ENCODE data around the gene IL17D.

IL17D gene

DNA sequence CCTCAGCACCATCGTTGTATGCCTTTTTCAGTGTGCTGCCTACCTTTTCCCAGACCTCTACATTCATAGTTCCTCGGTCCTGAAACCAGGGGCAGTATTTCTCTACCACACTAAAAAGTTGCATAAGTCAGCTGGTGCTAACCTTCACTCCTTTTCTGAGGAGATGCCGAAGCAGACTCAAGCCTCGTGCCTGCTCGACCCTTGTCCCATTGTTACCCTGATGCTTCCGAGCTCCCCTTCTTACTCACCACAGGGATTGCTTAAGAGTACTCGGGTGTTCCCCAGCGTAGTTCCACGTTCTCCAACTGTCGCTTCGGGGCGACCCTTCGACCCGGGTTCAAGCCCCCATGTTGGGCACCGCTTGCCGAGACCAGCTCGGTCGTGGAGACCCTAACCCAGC is 19.0 kb upstream of the IL17D start:
- H3K36me3 ChIP-seq (replicated peaks; ENCODE audit: low read depth, low read length) = no peaks in the 10 kb centered on the region
- no peaks in the 10 kb centered on the region for H3K27me3 ChIP-seq (ENCODE audit: low read depth, low read length)
- no peak overlapping the region for H3K4me2 ChIP-seq (ENCODE audit: low read length)
- H3K4me1 ChIP-seq (ENCODE audit: low read length) = no peaks in the 10 kb centered on the region
- H3K27ac ChIP-seq (ENCODE audit: low read length) = no peak overlapping the region
- no peak overlapping the region for H3K4me3 ChIP-seq (ENCODE audit: low read length)
- H4K20me1 ChIP-seq (ENCODE audit: insufficient read depth, low read length) = no peaks in the 10 kb centered on the region; the same call in 1 of the 2 replicates
- TF ChIP-seq EZH2phosphoT487 (IDR thresholded peaks at IDR 0.05; ENCODE audit: low read depth) = no peak
- TF ChIP-seq, protein P1, sequence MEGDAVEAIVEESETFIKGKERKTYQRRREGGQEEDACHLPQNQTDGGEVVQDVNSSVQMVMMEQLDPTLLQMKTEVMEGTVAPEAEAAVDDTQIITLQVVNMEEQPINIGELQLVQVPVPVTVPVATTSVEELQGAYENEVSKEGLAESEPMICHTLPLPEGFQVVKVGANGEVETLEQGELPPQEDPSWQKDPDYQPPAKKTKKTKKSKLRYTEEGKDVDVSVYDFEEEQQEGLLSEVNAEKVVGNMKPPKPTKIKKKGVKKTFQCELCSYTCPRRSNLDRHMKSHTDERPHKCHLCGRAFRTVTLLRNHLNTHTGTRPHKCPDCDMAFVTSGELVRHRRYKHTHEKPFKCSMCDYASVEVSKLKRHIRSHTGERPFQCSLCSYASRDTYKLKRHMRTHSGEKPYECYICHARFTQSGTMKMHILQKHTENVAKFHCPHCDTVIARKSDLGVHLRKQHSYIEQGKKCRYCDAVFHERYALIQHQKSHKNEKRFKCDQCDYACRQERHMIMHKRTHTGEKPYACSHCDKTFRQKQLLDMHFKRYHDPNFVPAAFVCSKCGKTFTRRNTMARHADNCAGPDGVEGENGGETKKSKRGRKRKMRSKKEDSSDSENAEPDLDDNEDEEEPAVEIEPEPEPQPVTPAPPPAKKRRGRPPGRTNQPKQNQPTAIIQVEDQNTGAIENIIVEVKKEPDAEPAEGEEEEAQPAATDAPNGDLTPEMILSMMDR (IDR thresholded peaks at IDR 0.05; ENCODE audit: low read depth, low read length) = no peak
- no peaks in the 10 kb centered on the region for H3K9me3 ChIP-seq (ENCODE audit: insufficient read depth, low read length)
- H3K79me2 ChIP-seq (ENCODE audit: low read length) = no peaks in the 10 kb centered on the region
- H3K9ac ChIP-seq (ENCODE audit: low read length) = no peak overlapping the region
- no peak overlapping the region for H2AFZ ChIP-seq (ENCODE audit: low read depth, low read length)

DNA sequence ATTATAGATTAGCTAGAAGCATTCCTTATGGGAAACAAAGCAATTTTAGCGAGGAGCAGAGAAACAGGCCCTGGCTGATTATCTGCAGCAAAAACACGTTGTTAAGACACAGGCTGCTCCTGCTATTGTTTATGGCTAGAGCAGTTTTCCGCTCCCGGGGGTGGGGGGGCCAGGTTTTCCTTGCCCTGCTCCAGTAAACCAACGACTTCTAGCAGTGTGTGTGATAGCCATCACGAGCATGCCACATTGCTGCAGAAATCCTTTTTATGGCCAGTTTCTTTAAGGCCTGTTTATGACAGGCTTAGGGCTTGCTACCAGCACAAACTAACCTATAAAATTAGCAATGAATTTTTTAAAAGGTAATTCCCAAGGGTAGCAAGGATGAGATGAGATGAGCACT is 18.4 kb upstream of the IL17D start:
- Histone ChIP-seq H3K36me3 (replicated peaks; ENCODE audit: low read depth, low read length) (no peaks in the 10 kb centered on the region), H3K4me3 (ENCODE audit: low read length) (no peak overlapping the region), H3K9me3 (ENCODE audit: insufficient read depth, low read length) (no peaks in the 10 kb centered on the region), H2AFZ (ENCODE audit: low read depth, low read length) (no peak overlapping the region), H3K4me1 (ENCODE audit: low read length) (no peaks in the 10 kb centered on the region), H3K79me2 (ENCODE audit: low read length) (no peaks in the 10 kb centered on the region), H3K4me2 (ENCODE audit: low read length) (no peak overlapping the region), H3K9ac (ENCODE audit: low read length) (no peak overlapping the region), H3K27ac (ENCODE audit: low read length) (no peak overlapping the region), H3K27me3 (ENCODE audit: low read depth, low read length) (no peaks in the 10 kb centered on the region), H4K20me1 (ENCODE audit: insufficient read depth, low read length) (no peaks in the 10 kb centered on the region)
- TF ChIP-seq, protein P1 (IDR thresholded peaks at IDR 0.05; ENCODE audit: low read depth, low read length) = no peak
- TF ChIP-seq EZH2phosphoT487 (IDR thresholded peaks at IDR 0.05; ENCODE audit: low read depth) = no peak

DNA sequence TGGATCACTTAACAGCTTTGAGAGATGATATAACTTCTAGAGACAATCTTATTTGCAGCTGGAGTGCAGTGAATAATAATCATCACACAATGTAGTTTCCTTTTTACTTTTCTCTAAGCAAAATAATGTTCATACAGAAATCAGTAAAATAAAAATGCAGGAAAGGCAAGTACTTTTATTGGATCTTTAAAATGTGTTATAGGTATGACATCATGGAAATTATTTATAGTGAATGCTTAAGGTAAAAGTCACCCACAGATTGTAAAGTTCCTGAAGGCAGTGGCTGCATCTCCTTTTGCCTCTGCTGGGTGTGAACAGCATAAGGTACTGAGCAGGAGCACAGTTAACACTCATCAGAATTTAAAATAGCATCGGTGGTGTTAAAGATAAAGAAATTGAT is 17.3 kb upstream of the IL17D start:
- TF ChIP-seq, protein P1 (IDR thresholded peaks at IDR 0.05; ENCODE audit: low read depth, low read length) = no peak
- no peak for TF ChIP-seq EZH2phosphoT487 (IDR thresholded peaks at IDR 0.05; ENCODE audit: low read depth)
- Histone ChIP-seq H3K4me2 (ENCODE audit: low read length) (no peak overlapping the region), H3K4me3 (ENCODE audit: low read length) (no peak overlapping the region), H3K4me1 (ENCODE audit: low read length) (no peaks in the 10 kb centered on the region), H3K27me3 (ENCODE audit: low read depth, low read length) (no peaks in the 10 kb centered on the region), H4K20me1 (ENCODE audit: insufficient read depth, low read length) (no peaks in the 10 kb centered on the region), H3K9me3 (ENCODE audit: insufficient read depth, low read length) (no peaks in the 10 kb centered on the region), H2AFZ (ENCODE audit: low read depth, low read length) (no peak overlapping the region), H3K36me3 (replicated peaks; ENCODE audit: low read depth, low read length) (no peaks in the 10 kb centered on the region), H3K27ac (ENCODE audit: low read length) (no peak overlapping the region), H3K9ac (ENCODE audit: low read length) (no peak overlapping the region), H3K79me2 (ENCODE audit: low read length) (no peaks in the 10 kb centered on the region)

GRCh38 chr13:20686863-20687579 is 16.5 kb upstream of the IL17D start:
- Histone ChIP-seq H2AFZ (ENCODE audit: low read depth, low read length) (no peak overlapping the region), H3K4me2 (ENCODE audit: low read length) (no peak overlapping the region)

More at GRCh38 chr13:20686863-20687579, 16.5 kb upstream of the IL17D start:
- no peaks in the 10 kb centered on the region for H3K9me3 ChIP-seq (ENCODE audit: insufficient read depth, low read length)
- H3K36me3 ChIP-seq (replicated peaks; ENCODE audit: low read depth, low read length) = no peaks in the 10 kb centered on the region
- H3K4me3 ChIP-seq (ENCODE audit: low read length) = no peak overlapping the region
- no peaks in the 10 kb centered on the region for H3K4me1 ChIP-seq (ENCODE audit: low read length)
- no peak for TF ChIP-seq EZH2phosphoT487 (IDR thresholded peaks at IDR 0.05; ENCODE audit: low read depth)
- TF ChIP-seq, protein P1 (IDR thresholded peaks at IDR 0.05; ENCODE audit: low read depth, low read length) = no peak
- H3K79me2 ChIP-seq (ENCODE audit: low read length) = no peaks in the 10 kb centered on the region
- H3K9ac ChIP-seq (ENCODE audit: low read length) = no peak overlapping the region
- no peaks in the 10 kb centered on the region for H3K27me3 ChIP-seq (ENCODE audit: low read depth, low read length)
- no peaks in the 10 kb centered on the region for H4K20me1 ChIP-seq (ENCODE audit: insufficient read depth, low read length)
- no peak overlapping the region for H3K27ac ChIP-seq (ENCODE audit: low read length)

All from OCI-LY3 (cell line).